Right lobe of liver (tissue), 6 donors: ENCODE measurements around the gene KRT76. TPM values are rescaled to one million over a fixed set of nuclear protein-coding genes. Genes with fewer than 3 reads are reported as not detected.

Source experiments
- ATAC-seq, 4 donors: fragments of 200-7000 bp; cut with Tn5 transposase; one replicate each; pipeline ENCODE4 v1.9.1; 2020; ENCODE audit warnings: mild to moderate bottlenecking in 4 of 4, moderate library complexity in 4 of 4
- DNase-seq, 3 donors: peaks; one replicate each; pipeline ENCODE4 v3.0.0-alpha.2; 2020
- H3K27ac ChIP-seq, 3 donors: fragments of 200-600 bp; one replicate each; pipeline ENCODE4 v1.8.0; 2022
- H3K27me3 ChIP-seq, 2 donors: fragments of 200-600 bp; one replicate each; pipeline ENCODE4 v1.8.0; 2022
- H3K36me3 ChIP-seq, 4 donors: fragments of 200-600 bp; sonication (generic) in 1 of 4; one replicate each; pipeline versions ENCODE4 v1.5.1 to v1.8.0; 2017 to 2022; ENCODE audit warnings: control low read depth in 1 of 4
- H3K4me1 ChIP-seq, 4 donors: fragments of 200-600 bp; sonication (generic) in 1 of 4; one replicate each; pipeline versions ENCODE4 v1.5.1 to v1.8.0; 2017 to 2022; ENCODE audit warnings: control low read depth in 1 of 4
- H3K4me3 ChIP-seq, 3 donors: fragments of 200-600 bp; one replicate each; pipeline ENCODE4 v1.8.0; 2022
- H3K9me3 ChIP-seq, 4 donors: fragments of 200-600 bp; sonication (generic) in 1 of 4; one replicate each; pipeline versions ENCODE4 v1.5.1 to v1.8.0; 2017 to 2022; ENCODE audit warnings: control low read depth in 1 of 4
- POLR2A ChIP-seq: fragments of 450-650 bp; IDR thresholded peaks from one replicate; pipeline ENCODE4 v1.6.1; 2017; ENCODE audit warnings: antibody characterized with exemption, mild to moderate bottlenecking
- WGBS: methylation state at CpG from one replicate; pipeline ENCODE4 v1.1.6; 2018; ENCODE audit warnings: low coverage, low lambda C conversion rate; ENCODE audit not compliant: insufficient coverage; ENCODE audit errors: missing lambda C conversion rate; 5-methylcytosine and 5-hydroxymethylcytosine counted together
- intact Hi-C, 2 donors: fragments of 100-400 bp; cut with DNase I; formaldehyde crosslinking; loops; one replicate each; pipeline versions ENCODE4 v1.11.2 to v1.14.1; 2022
- total RNA-seq, 6 experiments: library from RNA; depleted of rRNA in 2 of 6; stranded (reverse); fragments of >200 nt in 2 of 6; fragmentation: NEBNext Ultra II Directional in 3 of 6; extraction: Animal tissue kit (Norgen Biotek cat#: 25700) in 3 of 6; gene quantifications; one replicate each; pipeline versions ENCODE4 v1.1.0 to v1.2.4, GENCODE V29; 2016 to 2023
- TF ChIP-seq, protein P1 (sequence below), 4 donors: fragments of 200-600 bp in 3 of 4; fragments of 450-650 bp in 1 of 4; IDR thresholded peaks; one replicate each; pipeline versions ENCODE4 v1.5.1 to v1.8.0; 2016 to 2022; ENCODE audit warnings: antibody characterized with exemption in 4 of 4, mild to moderate bottlenecking in 2 of 4
- donor health status: DM: no; HTN: yes; CAD: no.
- donor health status: DM: no; HTN: no; CAD: no.
- donor health status: DM: no; HTN: no; CAD: no.
- donor health status: DM: no; HTN: yes; CAD: no.
- donor health status: DM: no; HTN: yes; CAD: no.

KRT76 gene
- total RNA-seq, 6 experiments from 2014 or later, result not detected

DNA sequence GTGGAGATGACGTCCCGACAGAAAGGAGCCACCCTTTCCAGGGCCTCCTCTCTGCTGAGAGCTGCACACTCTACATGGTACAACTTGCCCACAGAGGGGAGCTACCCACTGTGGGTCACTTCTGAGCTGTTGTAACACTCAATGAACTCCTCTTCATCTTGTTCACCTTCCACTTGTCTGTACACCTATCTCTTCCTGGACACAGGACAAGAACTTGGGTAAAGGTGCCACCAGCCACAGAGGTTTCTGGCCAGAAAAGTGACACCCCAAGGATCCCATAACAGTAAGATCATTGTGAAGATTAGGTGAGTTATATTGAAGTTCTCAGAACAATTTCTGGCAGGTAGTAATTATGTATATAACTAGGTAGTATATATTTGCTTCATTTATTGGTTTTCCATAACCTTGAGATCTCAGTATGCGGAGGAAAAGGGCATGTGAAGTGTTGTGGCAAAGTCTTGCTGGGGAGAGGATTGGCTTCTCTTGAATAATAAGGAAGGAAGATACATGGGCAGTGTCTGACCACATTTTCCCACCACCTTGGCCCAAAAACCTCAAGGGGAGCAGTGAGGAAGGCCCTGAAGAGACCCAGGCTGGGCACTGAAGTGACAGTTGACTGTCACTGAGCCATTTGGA lies 34.2 kb downstream of the KRT76 start:
- 35% methylated on average over 2 of the region's 3 CpGs for WGBS
- DNase-seq, result no peak
- intact Hi-C loops, result no loop called here
- TF ChIP-seq, protein P1, sequence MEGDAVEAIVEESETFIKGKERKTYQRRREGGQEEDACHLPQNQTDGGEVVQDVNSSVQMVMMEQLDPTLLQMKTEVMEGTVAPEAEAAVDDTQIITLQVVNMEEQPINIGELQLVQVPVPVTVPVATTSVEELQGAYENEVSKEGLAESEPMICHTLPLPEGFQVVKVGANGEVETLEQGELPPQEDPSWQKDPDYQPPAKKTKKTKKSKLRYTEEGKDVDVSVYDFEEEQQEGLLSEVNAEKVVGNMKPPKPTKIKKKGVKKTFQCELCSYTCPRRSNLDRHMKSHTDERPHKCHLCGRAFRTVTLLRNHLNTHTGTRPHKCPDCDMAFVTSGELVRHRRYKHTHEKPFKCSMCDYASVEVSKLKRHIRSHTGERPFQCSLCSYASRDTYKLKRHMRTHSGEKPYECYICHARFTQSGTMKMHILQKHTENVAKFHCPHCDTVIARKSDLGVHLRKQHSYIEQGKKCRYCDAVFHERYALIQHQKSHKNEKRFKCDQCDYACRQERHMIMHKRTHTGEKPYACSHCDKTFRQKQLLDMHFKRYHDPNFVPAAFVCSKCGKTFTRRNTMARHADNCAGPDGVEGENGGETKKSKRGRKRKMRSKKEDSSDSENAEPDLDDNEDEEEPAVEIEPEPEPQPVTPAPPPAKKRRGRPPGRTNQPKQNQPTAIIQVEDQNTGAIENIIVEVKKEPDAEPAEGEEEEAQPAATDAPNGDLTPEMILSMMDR (IDR thresholded peaks at IDR 0.05), result no peak
- no peak for TF ChIP-seq POLR2A
- ATAC-seq, result no peak
- Histone ChIP-seq H3K36me3 (no peaks in the 10 kb centered on the region), H3K4me1 (no peaks in the 10 kb centered on the region), H3K9me3 (no peaks in the 10 kb centered on the region), H3K4me3 (no peak overlapping the region), H3K27ac (no peak overlapping the region), H3K27me3 (no peaks in the 10 kb centered on the region)

GRCh38 chr12:52742196-52742580 lies 35.0 kb downstream of the KRT76 start:
- Histone ChIP-seq H3K4me1 (no peaks in the 10 kb centered on the region), H3K27ac (no peak overlapping the region)
- peak in 1 of 4 donors; percentile 25 for ATAC-seq

DNA sequence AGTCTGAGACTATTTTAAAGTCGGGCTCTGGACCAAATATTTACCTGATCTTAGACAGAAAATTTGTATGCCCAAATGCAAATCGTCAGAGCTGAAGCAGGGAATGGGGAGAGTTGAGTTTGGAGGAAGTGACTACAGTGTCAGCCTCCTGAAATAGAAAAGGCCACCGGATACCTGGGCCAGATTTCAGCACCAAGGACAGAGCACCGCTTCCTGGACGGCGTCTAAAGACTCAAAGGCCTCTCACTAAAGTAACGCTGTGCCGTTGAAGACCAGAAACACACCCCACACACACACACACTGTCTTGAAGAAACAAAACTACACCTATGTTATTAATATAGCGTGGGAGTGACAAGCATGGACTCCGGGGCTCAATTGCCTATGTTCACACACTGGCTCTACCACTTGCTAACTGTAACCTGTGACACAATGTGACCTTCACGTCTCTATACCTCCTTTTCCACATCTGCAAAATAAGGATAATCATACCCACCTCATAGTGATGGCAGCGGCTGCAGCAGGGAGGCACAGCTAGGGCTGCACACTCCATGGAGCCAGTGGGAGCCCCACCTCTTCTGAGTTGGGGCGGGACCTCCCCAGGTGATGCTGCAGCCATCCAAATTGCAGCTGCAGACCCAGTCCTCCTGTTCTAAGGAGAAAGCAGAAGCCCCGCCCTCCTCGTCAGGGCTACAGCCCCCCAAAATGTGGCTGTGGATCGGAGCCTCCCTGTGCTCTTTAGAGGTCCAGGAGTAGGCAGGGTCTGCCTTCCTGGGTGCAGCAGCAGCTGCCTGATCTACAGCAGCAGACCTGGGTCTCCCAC lies 35.6 kb downstream of the KRT76 start:
- WGBS, result 6% methylated on average over 13 of the region's 16 CpGs
- DNase-seq (peak in 2 of 3 donors; percentile 48 to 58), ATAC-seq (peak; percentile 41 to 75 (median 60))
- Histone ChIP-seq H3K9me3 (no peaks in the 10 kb centered on the region), H3K4me1 (no peaks in the 10 kb centered on the region), H3K27me3 (no peaks in the 10 kb centered on the region), H3K36me3 (no peaks in the 10 kb centered on the region), H3K27ac (no peak overlapping the region), H3K4me3 (no peak overlapping the region)
- TF ChIP-seq, protein P1 (IDR thresholded peaks at IDR 0.05), result no peak
- no peak for TF ChIP-seq POLR2A
- intact Hi-C loops, result no loop called here

More at GRCh38 chr12:52742196-52742580, 35.0 kb downstream of the KRT76 start:
- Histone ChIP-seq H3K36me3 (no peaks in the 10 kb centered on the region), H3K9me3 (no peaks in the 10 kb centered on the region), H3K4me3 (no peak overlapping the region), H3K27me3 (no peaks in the 10 kb centered on the region)
- WGBS, result 50% methylated on average over 2 of the region's 7 CpGs
- intact Hi-C loops, result no loop called here
- DNase-seq, result no peak
- TF ChIP-seq, protein P1 (IDR thresholded peaks at IDR 0.05), result no peak

DNA sequence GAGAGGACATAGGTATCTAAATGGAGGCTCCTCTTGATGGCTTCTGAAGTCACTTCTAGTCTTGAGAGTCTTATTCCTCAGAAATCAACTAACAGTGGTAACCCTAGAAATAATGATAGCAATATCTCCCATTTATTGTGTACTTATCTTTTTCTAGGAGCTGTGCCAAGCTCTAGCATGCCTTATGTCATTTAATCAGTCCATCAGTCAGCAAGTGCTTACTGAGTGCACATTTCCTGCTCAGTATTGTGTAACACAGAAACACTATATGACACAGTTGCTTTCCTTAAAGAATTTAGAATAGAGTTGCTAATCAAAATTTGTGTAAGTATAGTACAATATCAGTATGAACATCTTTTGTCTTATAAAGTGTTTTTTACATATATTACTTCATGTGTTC lies 36.6 kb downstream of the KRT76 start:
- ATAC-seq (no peak), DNase-seq (no peak)
- H3K27ac ChIP-seq, result no peak overlapping the region
- intact Hi-C loops, result no loop called here
- TF ChIP-seq, protein P1 (IDR thresholded peaks at IDR 0.05), result no peak
- H3K9me3 ChIP-seq, result no peaks in the 10 kb centered on the region
- H3K4me3 ChIP-seq, result no peak overlapping the region
- no peaks in the 10 kb centered on the region for H3K4me1 ChIP-seq
- H3K36me3 ChIP-seq, result no peaks in the 10 kb centered on the region
- no peaks in the 10 kb centered on the region for H3K27me3 ChIP-seq
